GM21390 (cell line): Measurements from ENCODE around the gene GHRH.

Experiments
- ATAC-seq: cut with Tn5 transposase; IDR thresholded peaks from one replicate; pipeline ENCODE4 v1.9.1; 2021; ENCODE audit not compliant: unreplicated experiment

Gene GHRH

GRCh38 chr20:37238935-37239451 is 22.6 kb downstream of the GHRH start:
- no peak for ATAC-seq

DNA sequence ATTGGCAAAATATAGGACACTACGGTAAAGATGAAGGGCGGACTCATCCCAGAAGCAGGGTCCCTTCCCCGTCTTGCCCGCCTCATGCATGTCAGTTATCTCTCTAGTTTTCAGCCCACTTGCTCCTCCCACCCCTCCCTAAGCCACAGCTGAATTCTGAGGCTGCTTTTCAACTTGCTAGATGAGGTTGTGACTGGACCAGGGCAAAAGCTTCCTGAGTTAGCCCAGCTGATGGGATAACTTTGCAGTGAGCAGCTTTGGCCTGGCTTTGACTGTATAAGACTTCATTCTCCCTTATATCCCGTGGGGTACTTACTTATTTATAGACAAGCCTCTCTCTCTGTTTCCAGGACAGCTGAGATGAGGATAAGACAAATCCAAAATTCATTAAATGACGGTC is 23.2 kb downstream of the GHRH start:
- ATAC-seq, result no peak

- no peak for ATAC-seq
Observed at GRCh38 chr20:37237656-37238055, 24.0 kb downstream of the GHRH start.

DNA sequence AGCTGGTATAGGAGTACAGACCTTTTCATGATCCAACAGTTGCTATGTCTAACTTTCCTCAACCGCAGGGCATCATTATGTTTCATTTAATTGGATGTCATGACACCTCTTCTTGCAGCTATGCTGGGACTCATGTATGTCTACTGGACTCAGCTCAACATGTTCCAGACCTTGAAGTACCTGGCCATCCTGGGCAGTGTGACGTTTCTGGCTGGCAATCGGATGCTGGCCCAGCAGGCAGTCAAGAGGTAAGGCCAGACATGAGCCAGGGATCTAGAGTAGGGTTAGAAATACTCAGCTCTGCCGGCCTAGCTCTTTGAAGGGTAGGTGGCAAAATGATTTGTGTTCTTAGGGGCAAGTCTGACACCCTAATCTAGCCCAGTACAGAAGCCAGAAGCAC is 25.2 kb downstream of the GHRH start:
- no peak for ATAC-seq

DNA sequence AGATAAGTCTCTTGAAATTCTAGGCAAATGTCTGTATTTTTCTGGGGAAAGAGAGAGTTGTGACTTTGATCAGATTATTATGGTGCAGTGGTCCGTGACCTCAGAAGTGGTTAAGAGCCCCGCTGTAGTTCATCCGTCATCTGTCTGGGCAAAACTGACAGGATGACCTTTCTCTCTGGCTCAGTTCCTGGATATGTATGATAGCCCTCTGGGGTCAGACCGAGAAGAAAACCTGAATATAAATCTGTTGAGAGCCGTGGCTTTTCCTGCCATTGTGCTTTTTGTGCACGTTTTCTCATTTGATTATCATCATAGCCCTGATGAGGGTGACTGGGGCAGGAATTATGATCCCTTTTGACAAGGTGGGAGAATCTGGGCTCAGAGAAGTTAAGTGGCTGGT is 26.5 kb downstream of the GHRH start:
- no peak for ATAC-seq

- no peak for ATAC-seq
Observed at GRCh38 chr20:37234254-37234581, 27.4 kb downstream of the GHRH start.

GRCh38 chr20:37233548-37234253 is 27.9 kb downstream of the GHRH start:
- ATAC-seq, result no peak

- ATAC-seq, result no peak
Observed at GRCh38 chr20:37231947-37232630, 29.5 kb downstream of the GHRH start.

DNA sequence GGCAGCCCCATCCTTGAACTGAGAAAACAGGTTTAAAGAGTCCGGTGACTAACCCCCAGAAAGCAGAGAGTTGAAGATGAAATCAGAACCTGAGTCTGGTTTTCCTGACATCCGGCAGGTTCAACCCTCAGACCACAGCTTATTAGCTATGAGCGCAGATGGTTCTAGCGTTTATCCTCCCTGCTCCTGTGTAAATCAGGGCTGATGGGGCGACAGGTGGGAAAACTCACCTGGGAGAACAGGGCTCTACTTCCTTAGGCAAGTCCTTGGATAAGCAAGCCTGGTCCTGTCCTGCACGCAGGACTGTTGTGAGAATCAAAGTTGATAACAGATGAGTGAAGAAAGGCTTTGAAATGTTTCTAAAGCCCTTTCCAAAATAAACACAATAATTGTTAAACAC is 31.4 kb downstream of the GHRH start:
- ATAC-seq, result no peak

GRCh38 chr20:37229357-37229756 is 32.3 kb downstream of the GHRH start:
- ATAC-seq, result no peak

GRCh38 chr20:37228656-37229055 is 33.0 kb downstream of the GHRH start:
- ATAC-seq, result no peak

DNA sequence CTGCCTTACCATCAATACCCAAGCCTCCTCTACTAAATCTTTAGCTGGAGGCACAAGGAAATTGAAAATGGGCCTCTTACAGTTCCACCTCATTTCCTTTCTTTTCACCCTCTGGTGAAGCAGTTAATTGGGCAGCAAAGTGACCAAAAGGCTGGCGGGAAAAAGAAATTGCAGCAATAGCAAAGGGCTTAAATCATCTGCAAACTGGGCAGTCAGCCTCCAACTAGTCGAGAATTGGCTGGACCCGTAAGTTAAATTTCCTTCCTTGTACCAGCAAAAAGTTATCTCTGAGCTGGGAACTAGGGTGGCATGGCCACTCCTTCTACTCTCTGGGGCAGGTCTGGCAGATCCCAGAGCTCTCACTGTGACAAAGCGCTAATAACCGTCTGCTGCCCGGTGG is 33.5 kb downstream of the GHRH start:
- ATAC-seq, result no peak

DNA sequence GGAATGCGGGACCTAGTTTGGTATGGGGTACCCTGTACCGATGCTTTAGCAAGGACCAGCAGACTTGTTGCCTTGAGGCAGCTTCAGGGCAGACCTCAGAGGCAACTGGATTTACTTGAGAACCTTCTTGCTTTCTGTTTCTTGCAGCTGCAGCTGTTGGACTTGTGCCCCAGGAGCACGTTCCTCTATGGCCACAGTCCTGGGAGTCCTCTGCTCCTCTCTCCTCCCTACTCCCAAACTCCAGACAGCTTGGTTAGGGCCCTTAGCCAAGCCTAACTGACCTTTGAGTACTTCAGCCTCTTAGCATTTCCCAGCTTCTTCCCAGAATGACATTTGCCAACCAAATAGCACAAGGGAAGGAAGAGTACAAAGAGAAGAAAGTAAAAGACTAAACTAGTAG is 34.7 kb downstream of the GHRH start:
- no peak for ATAC-seq

DNA sequence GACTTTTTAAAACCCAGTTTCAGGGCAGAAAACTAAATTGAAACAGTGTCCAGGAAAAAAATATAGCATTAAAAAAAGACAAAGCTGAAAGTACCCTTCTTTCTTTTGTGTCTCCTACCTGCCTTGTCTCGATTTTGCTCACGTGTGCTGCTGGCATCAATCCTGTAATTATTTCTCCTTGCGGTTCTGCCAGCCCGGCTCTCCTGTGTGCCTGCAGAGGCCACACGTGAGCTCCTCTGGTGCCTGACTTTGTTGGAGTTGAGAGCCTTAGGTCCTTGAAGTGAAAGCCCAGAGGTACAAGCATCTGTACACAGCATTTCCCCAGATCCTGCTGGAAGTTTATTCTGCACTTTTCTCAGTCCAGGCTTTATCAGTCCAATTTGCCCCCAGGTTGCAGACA is 36.5 kb downstream of the GHRH start:
- no peak for ATAC-seq

DNA sequence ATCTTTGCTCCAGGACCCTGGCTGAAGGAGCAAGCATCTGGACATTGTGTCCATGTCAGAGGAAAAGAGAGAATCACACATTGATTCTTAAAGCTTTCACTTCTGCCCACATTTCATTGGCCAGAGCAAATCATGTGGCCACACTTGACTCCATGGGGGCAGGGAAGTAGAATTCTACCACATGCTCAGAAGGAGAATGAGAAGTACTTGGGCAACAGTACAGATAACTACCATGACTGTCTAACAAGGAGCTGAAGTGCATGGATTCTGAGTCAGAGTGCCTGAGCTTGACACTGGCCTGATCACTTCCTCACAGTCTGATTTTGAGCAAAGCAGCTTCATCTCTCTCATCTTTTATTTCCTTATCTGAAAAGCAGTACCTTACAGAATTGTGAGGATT is 38.6 kb downstream of the GHRH start:
- no peak for ATAC-seq

DNA sequence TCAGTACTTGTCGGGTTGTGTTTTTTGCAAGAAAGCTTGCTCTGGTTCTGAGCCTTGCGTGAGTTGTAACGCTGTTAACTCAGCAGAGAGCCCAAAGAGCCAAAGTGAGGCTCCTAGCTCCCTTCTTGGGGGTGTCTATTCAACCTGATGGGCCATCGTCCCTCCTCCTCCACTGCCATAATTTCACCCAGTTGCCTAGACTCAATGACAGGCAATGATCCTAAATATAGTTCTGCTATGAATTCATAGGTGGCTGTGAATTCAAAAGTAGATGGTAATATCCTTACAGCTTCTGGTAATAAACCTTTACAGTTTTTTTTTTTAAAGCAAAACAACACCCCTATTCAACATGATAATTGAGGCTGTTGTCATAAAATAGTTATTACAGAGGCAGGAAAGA is 39.5 kb downstream of the GHRH start:
- no peak for ATAC-seq

GRCh38 chr20:37220731-37221130 is 40.9 kb downstream of the GHRH start:
- ATAC-seq, result no peak

DNA sequence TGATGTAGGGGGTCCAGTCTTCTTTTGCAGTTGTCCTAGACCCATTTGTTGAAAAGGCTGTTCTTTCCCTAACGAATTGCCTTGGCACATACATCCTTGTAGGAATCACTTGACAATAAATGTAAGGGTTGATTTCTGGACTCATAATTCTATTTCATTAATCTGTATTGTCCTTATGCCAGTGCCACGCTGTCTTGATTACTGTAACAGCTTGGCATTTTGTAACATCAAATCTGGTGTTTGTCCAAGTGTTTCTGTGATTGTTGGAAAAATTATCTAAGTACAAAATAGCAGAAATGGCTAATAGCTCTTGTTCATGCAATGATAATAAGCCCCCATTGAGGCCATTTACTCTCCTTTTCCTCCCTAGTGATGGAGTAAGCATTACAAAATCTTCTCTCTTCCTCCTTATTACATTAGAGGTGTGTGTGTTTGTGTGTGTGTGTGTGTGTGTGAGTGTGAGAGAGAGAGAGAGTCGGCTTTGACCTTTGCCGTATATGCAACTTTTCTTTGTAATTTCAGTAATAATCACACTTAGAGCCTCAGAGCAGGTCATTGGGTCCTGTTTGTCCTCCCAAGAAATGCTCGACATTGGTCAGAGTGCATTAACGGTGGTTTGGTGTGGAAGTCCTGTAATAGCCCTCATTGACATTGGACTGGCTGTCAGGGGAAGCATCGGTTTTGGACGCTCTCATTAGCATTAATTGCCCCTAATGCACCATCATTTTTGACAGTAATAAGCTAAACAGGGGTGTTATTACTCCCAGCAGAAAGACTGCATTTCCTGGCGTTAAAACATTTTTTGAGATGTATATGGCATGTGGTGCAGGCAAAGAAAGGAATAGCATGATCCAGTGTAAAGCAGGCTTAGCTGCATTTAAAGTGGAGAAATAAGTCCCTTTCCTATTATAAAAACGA is 41.6 kb downstream of the GHRH start:
- ATAC-seq, result no peak

DNA sequence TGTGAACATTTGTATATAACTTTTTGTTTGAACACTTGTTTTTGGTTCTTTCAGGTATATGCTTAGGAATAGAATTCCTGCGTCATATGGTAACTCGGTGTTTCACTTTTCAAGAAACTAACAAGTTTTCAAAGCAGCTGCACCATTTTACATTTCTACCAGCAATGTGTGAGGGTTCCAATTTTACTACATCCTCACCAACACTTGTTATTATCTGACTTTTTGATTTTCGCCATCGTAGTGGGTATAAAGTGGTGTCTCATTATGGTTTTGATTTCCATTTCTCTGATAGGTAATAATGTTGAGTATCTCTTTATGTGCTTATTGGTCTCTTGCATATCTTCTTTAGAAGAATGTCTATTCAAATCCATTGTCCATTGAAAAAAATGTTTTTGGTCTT is 42.6 kb downstream of the GHRH start:
- no peak for ATAC-seq

- no peak for ATAC-seq
Observed at GRCh38 chr20:37218441-37218840, 43.2 kb downstream of the GHRH start.

- ATAC-seq, result no peak
Observed at GRCh38 chr20:37209661-37210314, 51.8 kb downstream of the GHRH start.
